ENCODE measurements around the gene PLEKHM3. TPM values are rescaled to one million over a fixed set of nuclear protein-coding genes. Genes with fewer than 3 reads are reported as not detected.

The PLEKHM3 gene
- total RNA-seq, 4 donors from 2014 or later: 19.1 to 26.5 (median 24.0) TPM

DNA sequence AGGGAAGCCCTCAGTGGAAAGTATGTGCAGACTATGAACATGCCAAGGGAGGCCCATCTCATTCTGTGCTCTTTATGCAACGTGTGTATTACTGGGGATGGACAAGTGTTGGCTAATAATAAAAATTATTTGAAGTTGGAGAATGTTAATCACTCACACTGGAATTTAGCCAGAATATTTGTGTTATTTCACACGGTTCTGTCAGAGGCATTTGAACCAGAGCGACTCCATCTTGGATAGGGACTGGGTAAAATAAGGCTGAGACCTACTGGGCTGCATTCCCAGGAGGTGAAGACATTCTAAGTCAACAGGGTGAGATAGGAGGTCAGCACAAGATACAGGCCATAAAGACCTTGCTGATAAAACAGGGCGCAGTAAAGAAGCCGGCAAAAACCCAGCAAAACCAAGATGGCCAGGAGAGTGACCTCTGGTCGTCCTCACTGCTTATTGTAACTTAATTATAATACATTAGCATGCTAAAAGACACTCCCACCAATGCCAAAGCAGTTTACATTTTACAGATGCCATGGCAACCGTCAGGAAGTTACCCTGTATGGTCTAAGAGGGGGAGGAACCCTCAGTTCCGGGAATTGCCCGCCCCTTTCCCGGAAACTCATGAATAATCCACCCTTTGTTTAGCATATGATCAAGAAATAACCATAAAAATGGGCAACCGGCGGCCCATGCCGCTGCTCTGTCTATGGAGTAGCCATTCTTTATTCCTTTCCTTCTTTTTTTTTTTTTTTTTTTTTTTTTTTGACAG lies 253.1 kb downstream of the PLEKHM3 start:
- peaks cover 9 to 23% (median 16%) of the 10 kb centered on the region in 4 donors for H3K4me1 ChIP-seq
- no peaks in the 10 kb centered on the region for H3K9me3 ChIP-seq
- peaks cover 0 to 1% (median 0%) of the 10 kb centered on the region in 4 donors for H3K36me3 ChIP-seq
- no peak overlapping the region for H3K4me3 ChIP-seq
- in situ Hi-C loops (cut with MboI; ENCODE audit: low pct_ligation_motif_present in 1 of 4, low pct_unique_long_range_greater_than_20kb in 1 of 4, low sequenced_read_pairs in 3 of 4): no loop called here
- no peaks in the 10 kb centered on the region for H3K27me3 ChIP-seq
- intact Hi-C loops (cut with DNase I; ENCODE audit: low total_unique reads): loop anchor here (5.0 kb wide), 1 partner anchor 190 kb away; no protein-coding TSS in a partner anchor
- TF ChIP-seq, protein P1, sequence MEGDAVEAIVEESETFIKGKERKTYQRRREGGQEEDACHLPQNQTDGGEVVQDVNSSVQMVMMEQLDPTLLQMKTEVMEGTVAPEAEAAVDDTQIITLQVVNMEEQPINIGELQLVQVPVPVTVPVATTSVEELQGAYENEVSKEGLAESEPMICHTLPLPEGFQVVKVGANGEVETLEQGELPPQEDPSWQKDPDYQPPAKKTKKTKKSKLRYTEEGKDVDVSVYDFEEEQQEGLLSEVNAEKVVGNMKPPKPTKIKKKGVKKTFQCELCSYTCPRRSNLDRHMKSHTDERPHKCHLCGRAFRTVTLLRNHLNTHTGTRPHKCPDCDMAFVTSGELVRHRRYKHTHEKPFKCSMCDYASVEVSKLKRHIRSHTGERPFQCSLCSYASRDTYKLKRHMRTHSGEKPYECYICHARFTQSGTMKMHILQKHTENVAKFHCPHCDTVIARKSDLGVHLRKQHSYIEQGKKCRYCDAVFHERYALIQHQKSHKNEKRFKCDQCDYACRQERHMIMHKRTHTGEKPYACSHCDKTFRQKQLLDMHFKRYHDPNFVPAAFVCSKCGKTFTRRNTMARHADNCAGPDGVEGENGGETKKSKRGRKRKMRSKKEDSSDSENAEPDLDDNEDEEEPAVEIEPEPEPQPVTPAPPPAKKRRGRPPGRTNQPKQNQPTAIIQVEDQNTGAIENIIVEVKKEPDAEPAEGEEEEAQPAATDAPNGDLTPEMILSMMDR (IDR thresholded peaks at IDR 0.05): no peak
- TF ChIP-seq POLR2A (IDR thresholded peaks at IDR 0.05): no peak
- TF ChIP-seq POLR2AphosphoS5 (IDR thresholded peaks at IDR 0.05): no peak
- DNase-seq: no peak
- H3K27ac ChIP-seq: peak overlapping the region in 3 of 4 donors; percentile 90 to 96 (median 95)
- WGBS, 2 donors (ENCODE audit: low coverage in 1 of 2): 71 to 72% methylated on average over 8 to 13 of the region's 13 CpGs

DNA sequence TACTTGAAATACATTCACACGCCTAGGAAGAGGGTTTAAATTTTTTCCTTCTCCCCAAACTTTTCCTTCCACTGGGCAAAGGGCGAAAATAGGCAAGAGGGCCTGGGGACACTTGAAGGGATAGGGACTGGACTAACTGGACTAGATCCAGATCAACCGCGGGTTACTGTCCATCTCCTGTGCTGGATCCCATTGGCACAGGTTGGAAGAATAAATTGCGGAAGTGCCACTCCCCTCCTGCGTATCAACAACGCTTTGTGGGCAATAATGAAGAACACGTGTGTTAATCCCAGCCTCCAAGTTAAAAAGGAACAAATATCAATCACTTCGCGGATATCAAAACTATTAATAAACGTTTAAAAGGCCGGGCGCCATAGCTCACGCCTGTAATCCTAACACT lies 253.9 kb downstream of the PLEKHM3 start:
- in situ Hi-C loops (cut with MboI; ENCODE audit: low pct_ligation_motif_present in 1 of 4, low pct_unique_long_range_greater_than_20kb in 1 of 4, low sequenced_read_pairs in 3 of 4) (no loop called here), intact Hi-C loops (cut with DNase I; ENCODE audit: low total_unique reads) (loop anchor here (5.0 kb wide), 1 partner anchor 191 kb away; no protein-coding TSS in a partner anchor)
- Histone ChIP-seq H3K27me3 (no peaks in the 10 kb centered on the region), H3K4me1 (peaks cover 9 to 28% (median 24%) of the 10 kb centered on the region in 4 donors), H3K9me3 (no peaks in the 10 kb centered on the region), H3K36me3 (peaks cover 0 to 7% (median 0%) of the 10 kb centered on the region in 4 donors), H3K27ac (peak overlapping the region; percentile 90 to 96 (median 96)), H3K4me3 (peak overlapping the region in 2 of 4 donors; percentile 68 to 87)
- DNase-seq: peak; percentile 36
- TF ChIP-seq POLR2A (IDR thresholded peaks at IDR 0.05) (peak; percentile 36), POLR2AphosphoS5 (IDR thresholded peaks at IDR 0.05) (peak in 1 of 3 donors; percentile 9), EP300 (IDR thresholded peaks at IDR 0.05; ENCODE audit: low read depth) (no peak)
- WGBS, 2 donors (ENCODE audit: low coverage in 1 of 2): 83 to 95% methylated on average over 9 to 14 of the region's 14 CpGs

Small RNAs within 50 kb of the gene (small RNA-seq; reads per million reads assigned to genes)
- gene RNA5SP116 (0 reads per million in 4 donors), gene RNU6-360P (0 reads per million in 4 donors)

Other genes starting within 250 kb of the PLEKHM3 start
- gene CRYGD, start 99.0 kb upstream of the PLEKHM3 start, total RNA-seq: not detected
- gene CRYGC, start 104.3 kb upstream of the PLEKHM3 start, total RNA-seq: not detected
- not detected for gene CRYGB, start 120.6 kb upstream of the PLEKHM3 start, total RNA-seq
- gene CRYGA, start 138.1 kb upstream of the PLEKHM3 start, total RNA-seq: not detected
- gene C2orf80, start 164.5 kb upstream of the PLEKHM3 start, total RNA-seq: not detected
- 100 to 1,000 TPM in 3 of 4 donors, 10 to 100 TPM in 1; 47.9 to 164 (median 136) TPM for gene IDH1, start 229.5 kb upstream of the PLEKHM3 start, total RNA-seq
- 10 to 100 TPM; 11.9 to 35.6 (median 18.0) TPM for gene PIKFYVE, start 240.7 kb upstream of the PLEKHM3 start, total RNA-seq

Measured in transverse colon (tissue), 4 donors.